H9 (cell line): ENCODE data around the gene SHB. TPM values are rescaled to one million over a fixed set of nuclear protein-coding genes. Genes with fewer than 3 reads are reported as not detected.

Experiments
- DNase-seq: peaks from one replicate; pipeline ENCODE4 v3.0.0-alpha.2; 2017
- H2AFZ ChIP-seq: one replicate; pipeline ENCODE4 v1.6.1; 2013; ENCODE audit warnings: mild to moderate bottlenecking, low read length, control low read depth, moderate library complexity
- H2AK5ac ChIP-seq: 2 replicates; pipeline ENCODE4 v1.6.1; 2013; ENCODE audit warnings: low read length, control low read depth, mixed read lengths; ENCODE audit not compliant: insufficient read length
- H2BK120ac ChIP-seq: one replicate; pipeline ENCODE4 v1.6.1; 2013; ENCODE audit warnings: low read depth, mild to moderate bottlenecking, low read length, control low read depth, inconsistent platforms; ENCODE audit not compliant: poor library complexity, severe bottlenecking
- H2BK12ac ChIP-seq: 2 replicates; pipeline ENCODE4 v1.6.1; 2013; ENCODE audit warnings: low read length, control low read depth, mixed read lengths, low read depth; ENCODE audit not compliant: insufficient read length
- H2BK15ac ChIP-seq: 2 replicates; pipeline ENCODE4 v1.6.1; 2013; ENCODE audit warnings: low read depth, low read length, control low read depth
- H2BK20ac ChIP-seq: one replicate; pipeline ENCODE4 v1.6.1; 2013; ENCODE audit warnings: low read depth, mild to moderate bottlenecking, low read length, control low read depth, inconsistent platforms; ENCODE audit not compliant: poor library complexity, severe bottlenecking
- H2BK5ac ChIP-seq: 2 replicates; pipeline ENCODE4 v1.6.1; 2013; ENCODE audit warnings: low read length, control low read depth, mixed read lengths; ENCODE audit not compliant: insufficient read length
- H3K14ac ChIP-seq: 2 replicates; pipeline ENCODE4 v1.6.1; 2013; ENCODE audit warnings: low read length, control low read depth; ENCODE audit not compliant: insufficient read depth
- H3K18ac ChIP-seq: 2 replicates; pipeline ENCODE4 v1.6.1; 2013; ENCODE audit warnings: low read depth, mild to moderate bottlenecking, mixed read lengths, low read length, control low read depth; ENCODE audit not compliant: insufficient read length
- H3K23ac ChIP-seq: 2 replicates; pipeline ENCODE4 v1.6.1; 2013; ENCODE audit warnings: low read length, control low read depth, mixed read lengths, low read depth; ENCODE audit not compliant: insufficient read length
- H3K23me2 ChIP-seq: 2 replicates; pipeline ENCODE4 v1.6.1; 2013; ENCODE audit warnings: low read depth, mild to moderate bottlenecking, mixed read lengths, low read length, control low read depth; ENCODE audit not compliant: insufficient read length, poor library complexity, severe bottlenecking
- H3K27ac ChIP-seq: 2 replicates; pipeline ENCODE4 v1.5.1; 2013; ENCODE audit warnings: low read length, control low read depth, mixed read lengths, low read depth; ENCODE audit not compliant: insufficient read length
- H3K27me3 ChIP-seq: 2 replicates; pipeline ENCODE4 v1.6.1; 2013; ENCODE audit warnings: low read length, control low read depth, inconsistent platforms; ENCODE audit not compliant: insufficient read depth
- H3K4ac ChIP-seq: 2 replicates; pipeline ENCODE4 v1.6.1; 2013; ENCODE audit warnings: low read depth, mild to moderate bottlenecking, control low read depth, inconsistent platforms, low read length, moderate library complexity
- H3K4me1 ChIP-seq: 2 replicates; pipeline ENCODE4 v1.6.1; 2013; ENCODE audit warnings: low read length, control low read depth, inconsistent platforms; ENCODE audit not compliant: insufficient read depth
- H3K4me2 ChIP-seq: 2 replicates; pipeline ENCODE4 v1.6.1; 2013; ENCODE audit warnings: low read length, control low read depth, mixed read lengths; ENCODE audit not compliant: insufficient read length, insufficient read depth
- H3K56ac ChIP-seq: 2 replicates; pipeline ENCODE4 v1.6.1; 2013; ENCODE audit warnings: low read depth, mild to moderate bottlenecking, mixed read lengths, low read length, control low read depth; ENCODE audit not compliant: insufficient read length
- H3K79me1 ChIP-seq: 2 replicates; pipeline ENCODE4 v1.6.1; 2013; ENCODE audit warnings: low read depth, mild to moderate bottlenecking, moderate library complexity, low read length, control low read depth, inconsistent platforms; ENCODE audit not compliant: insufficient read depth, poor library complexity, severe bottlenecking
- H3K79me2 ChIP-seq: 2 replicates; pipeline ENCODE4 v1.6.1; 2013; ENCODE audit warnings: low read length, control low read depth, inconsistent platforms; ENCODE audit not compliant: insufficient read depth
- H3K9ac ChIP-seq: 2 replicates; pipeline ENCODE4 v1.6.1; 2013; ENCODE audit warnings: low read length, control low read depth, mixed read lengths; ENCODE audit not compliant: insufficient read length; ENCODE audit errors: extremely low read depth
- H3K9me3 ChIP-seq: one replicate; pipeline ENCODE4 v1.6.1; 2013; ENCODE audit warnings: low read depth, low read length, inconsistent platforms; ENCODE audit not compliant: control insufficient read depth
- H3T11ph ChIP-seq: one replicate; pipeline ENCODE4 v1.6.1; 2013; ENCODE audit warnings: mild to moderate bottlenecking, low read length, control low read depth, inconsistent platforms
- H4K20me1 ChIP-seq: one replicate; pipeline ENCODE4 v1.6.1; 2013; ENCODE audit not compliant: control insufficient read depth, insufficient read length, insufficient read depth
- H4K5ac ChIP-seq: 2 replicates; pipeline ENCODE4 v1.6.1; 2013; ENCODE audit warnings: low read depth, mild to moderate bottlenecking, mixed read lengths, low read length, control low read depth; ENCODE audit not compliant: insufficient read length
- H4K8ac ChIP-seq: replicated peaks from 2 replicates; pipeline ENCODE4 v1.6.1; 2013; ENCODE audit warnings: low read length, control low read depth, mixed read lengths, low read depth; ENCODE audit not compliant: insufficient read length
- H4K91ac ChIP-seq: 2 replicates; pipeline ENCODE4 v1.6.1; 2013; ENCODE audit warnings: low read depth, mild to moderate bottlenecking, moderate library complexity, mixed read lengths, low read length, control low read depth; ENCODE audit not compliant: insufficient read length
- H3K27ac Mint-ChIP-seq, 3 experiments: 2 replicates in 2 of 3; 3 replicates in 1 of 3; pipeline ENCODE4 v1.8.0; 2020 to 2021; ENCODE audit warnings: mixed read lengths in 3 of 3, mild to moderate bottlenecking in 1 of 3, moderate library complexity in 1 of 3
- H3K27me3 Mint-ChIP-seq: 2 replicates; pipeline ENCODE4 v1.8.0; 2021; ENCODE audit warnings: low read depth, mild to moderate bottlenecking, moderate library complexity, mixed read lengths
- H3K36me3 Mint-ChIP-seq, 3 experiments: 2 replicates in 2 of 3; 3 replicates in 1 of 3; pipeline ENCODE4 v1.8.0; 2020 to 2021; ENCODE audit warnings: low read depth in 3 of 3, mixed read lengths in 3 of 3; ENCODE audit not compliant: insufficient read depth in 1 of 3
- H3K4me1 Mint-ChIP-seq, 2 experiments: 2 replicates each; pipeline ENCODE4 v1.8.0; 2020; ENCODE audit warnings: mixed read lengths in 2 of 2
- H3K4me3 Mint-ChIP-seq, 2 experiments: 2 replicates in 1 of 2; 3 replicates in 1 of 2; pipeline ENCODE4 v1.8.0; 2020 to 2021; ENCODE audit warnings: mild to moderate bottlenecking in 2 of 2, mixed read lengths in 2 of 2, moderate library complexity in 1 of 2
- H3K9me3 Mint-ChIP-seq, 2 experiments: 2 replicates in 1 of 2; 3 replicates in 1 of 2; pipeline ENCODE4 v1.8.0; 2020; ENCODE audit warnings: mild to moderate bottlenecking in 2 of 2, mixed read lengths in 2 of 2, moderate library complexity in 1 of 2
- WGBS: extraction: QIAGEN DNeasy Blood & Tissue Kit; methylation state at CpG from one replicate; pipeline ENCODE4 v1.1.7; 2013; ENCODE audit warnings: missing lambda C conversion rate, low lambda C conversion rate, mixed read lengths; ENCODE audit not compliant: insufficient read length; ENCODE audit errors: extremely low coverage; 5-methylcytosine and 5-hydroxymethylcytosine counted together
- total RNA-seq: library from RNA; stranded (reverse); gene quantifications from 2 replicates; pipeline ENCODE4 v1.2.1, GENCODE V29; 2021
- TF ChIP-seq, protein P1 (sequence below): fragments of 200-600 bp; sonication (generic); conservative IDR thresholded peaks from 3 replicates; pipeline ENCODE4 v1.8.0; 2021; ENCODE audit warnings: antibody characterized with exemption, mild to moderate bottlenecking

The SHB gene
- total RNA-seq, 1 experiment from 2014 or later: 14.6 TPM

DNA sequence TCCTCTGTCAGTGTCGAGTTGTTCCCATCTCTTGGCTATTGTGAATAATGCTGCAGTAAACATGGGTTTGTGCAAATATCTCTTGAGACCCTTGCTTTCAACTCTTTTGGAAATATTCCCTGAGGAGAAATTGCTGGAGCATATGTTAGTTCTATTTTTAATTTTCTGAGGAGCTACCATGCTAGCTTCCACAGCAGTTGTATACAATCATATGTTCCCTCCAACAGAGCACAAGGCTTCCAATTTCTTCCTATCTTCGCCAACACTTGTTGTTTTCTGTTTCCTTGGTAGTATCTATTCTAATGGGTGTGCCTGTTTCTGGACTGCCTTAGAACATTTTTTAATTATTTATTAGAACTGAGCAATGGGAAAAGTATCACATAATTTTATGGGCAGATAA is 23.6 kb upstream of the SHB start:
- H3K4me3 Mint-ChIP-seq: no peak overlapping the region
- Histone ChIP-seq H2BK5ac (no peak overlapping the region), H3K23ac (no peak overlapping the region), H2AK5ac (no peak overlapping the region), H3T11ph (no peak overlapping the region), H3K4me1 (no peaks in the 10 kb centered on the region; the same call in 1 of the 2 replicates), H4K5ac (no peak overlapping the region), H2BK120ac (no peak overlapping the region), H4K91ac (no peak overlapping the region), H2BK15ac (no peak overlapping the region), H3K4me2 (no peak overlapping the region), H3K23me2 (no peaks in the 10 kb centered on the region), H2AFZ (no peak overlapping the region), H2BK12ac (no peak overlapping the region), H3K27ac (no peak overlapping the region), H3K79me2 (no peaks in the 10 kb centered on the region), H3K9me3 (no peaks in the 10 kb centered on the region), H3K18ac (no peak overlapping the region), H4K8ac (no peak overlapping the region), H3K27me3 (no peaks in the 10 kb centered on the region), H3K9ac (no peak overlapping the region), H3K56ac (no peak overlapping the region), H3K4ac (no peak overlapping the region), H4K20me1 (no peaks in the 10 kb centered on the region), H3K79me1 (no peaks in the 10 kb centered on the region), H3K14ac (no peak overlapping the region), H2BK20ac (no peak overlapping the region)
- WGBS: no CpG with 5 or more reads among the region's 2 CpGs
- DNase-seq: no peak
- H3K9me3 Mint-ChIP-seq: no peaks in the 10 kb centered on the region
- H3K27ac Mint-ChIP-seq: no peak overlapping the region
- TF ChIP-seq, protein P1, sequence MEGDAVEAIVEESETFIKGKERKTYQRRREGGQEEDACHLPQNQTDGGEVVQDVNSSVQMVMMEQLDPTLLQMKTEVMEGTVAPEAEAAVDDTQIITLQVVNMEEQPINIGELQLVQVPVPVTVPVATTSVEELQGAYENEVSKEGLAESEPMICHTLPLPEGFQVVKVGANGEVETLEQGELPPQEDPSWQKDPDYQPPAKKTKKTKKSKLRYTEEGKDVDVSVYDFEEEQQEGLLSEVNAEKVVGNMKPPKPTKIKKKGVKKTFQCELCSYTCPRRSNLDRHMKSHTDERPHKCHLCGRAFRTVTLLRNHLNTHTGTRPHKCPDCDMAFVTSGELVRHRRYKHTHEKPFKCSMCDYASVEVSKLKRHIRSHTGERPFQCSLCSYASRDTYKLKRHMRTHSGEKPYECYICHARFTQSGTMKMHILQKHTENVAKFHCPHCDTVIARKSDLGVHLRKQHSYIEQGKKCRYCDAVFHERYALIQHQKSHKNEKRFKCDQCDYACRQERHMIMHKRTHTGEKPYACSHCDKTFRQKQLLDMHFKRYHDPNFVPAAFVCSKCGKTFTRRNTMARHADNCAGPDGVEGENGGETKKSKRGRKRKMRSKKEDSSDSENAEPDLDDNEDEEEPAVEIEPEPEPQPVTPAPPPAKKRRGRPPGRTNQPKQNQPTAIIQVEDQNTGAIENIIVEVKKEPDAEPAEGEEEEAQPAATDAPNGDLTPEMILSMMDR: no peak
- no peaks in the 10 kb centered on the region for H3K36me3 Mint-ChIP-seq
- H3K27me3 Mint-ChIP-seq: peaks cover 17% of the 10 kb centered on the region
- peaks cover 23 to 30% of the 10 kb centered on the region in 2 experiments for H3K4me1 Mint-ChIP-seq
